HG03095 (cell line): ENCODE data around the gene RNF186.

Experiments used
- ATAC-seq: cut with Tn5 transposase; IDR thresholded peaks from one replicate; pipeline ENCODE4 v1.9.1; 2021; ENCODE audit warnings: moderate library complexity; ENCODE audit not compliant: unreplicated experiment

RNF186 gene

DNA sequence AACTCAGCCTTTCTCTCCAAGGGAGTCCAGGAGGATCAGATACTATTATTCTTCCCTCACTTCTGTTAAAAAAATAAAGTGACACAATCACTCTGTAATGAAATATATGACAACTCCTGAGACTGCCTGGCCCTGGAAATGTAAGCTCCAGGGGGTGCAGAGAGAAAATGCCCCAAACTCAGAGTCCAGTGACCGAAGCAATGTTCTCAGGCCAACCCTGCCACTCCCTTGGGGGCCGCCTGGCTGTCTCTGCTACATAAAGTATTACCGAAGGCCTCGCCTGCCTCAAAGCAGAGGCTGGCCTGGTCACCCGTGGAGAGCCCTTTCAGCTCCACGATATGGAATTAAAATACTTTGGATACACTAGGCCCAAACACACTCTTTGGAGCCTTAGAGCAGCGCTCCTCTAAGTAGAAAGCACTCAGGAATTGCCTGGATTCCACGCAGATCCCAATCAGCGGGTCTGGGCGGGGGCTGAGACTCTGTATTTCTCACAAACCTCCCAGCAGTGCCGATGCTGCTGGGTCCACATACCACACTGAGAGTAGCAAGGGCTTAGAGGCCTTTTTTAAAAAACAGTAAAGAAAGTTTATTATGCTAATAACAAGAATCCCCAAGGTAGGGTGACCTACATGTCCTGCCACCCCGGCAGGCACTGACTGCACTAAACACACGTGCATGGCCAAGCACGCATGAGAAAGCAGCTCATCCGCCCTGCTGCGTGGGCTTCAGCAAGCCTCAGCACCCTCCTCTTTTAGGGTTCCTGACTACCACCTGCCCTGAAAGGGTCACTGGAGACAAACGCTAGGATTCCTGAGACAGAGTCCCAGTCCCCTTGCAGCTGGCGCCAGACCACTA, 46.5 kb downstream of the RNF186 start:
- ATAC-seq: no peak

DNA sequence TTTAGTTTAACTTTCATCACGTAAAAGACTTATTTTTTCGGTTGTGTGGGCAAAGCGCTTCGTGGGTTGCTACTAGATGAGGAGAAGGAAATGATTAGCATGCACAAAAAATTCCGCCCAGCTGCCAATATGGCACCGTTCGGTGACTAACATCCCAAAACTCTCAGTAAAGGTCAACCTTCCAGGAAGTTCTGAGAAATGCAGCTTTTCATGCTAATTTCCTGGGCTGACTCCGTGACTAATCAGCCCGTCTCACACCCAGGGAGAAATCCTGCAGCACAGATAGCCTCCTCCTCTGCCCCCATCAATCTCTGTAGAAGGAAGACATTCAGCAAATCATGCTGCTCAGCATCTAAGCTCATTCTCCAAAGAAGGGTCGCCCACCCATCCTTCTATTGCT, 49.5 kb downstream of the RNF186 start:
- no peak for ATAC-seq

DNA sequence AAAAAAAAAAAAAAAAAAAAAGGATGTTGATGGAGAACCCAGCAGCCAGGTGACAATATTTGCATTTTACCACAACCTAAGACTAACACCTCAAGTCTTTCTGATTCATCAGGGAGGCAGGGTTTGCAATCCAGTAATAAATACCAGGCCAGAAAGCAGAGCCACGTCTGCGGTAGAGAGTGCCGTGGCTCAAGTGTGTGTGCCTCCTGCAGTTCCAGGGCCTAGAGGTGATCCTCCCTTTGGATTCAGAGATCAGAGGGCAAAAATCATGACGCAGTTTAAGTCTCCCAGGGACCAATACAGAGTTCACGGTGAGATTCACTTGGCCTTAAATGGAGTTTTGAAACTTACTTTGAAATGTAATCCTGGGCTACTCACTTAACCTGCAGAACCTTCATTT, 50.2 kb downstream of the RNF186 start:
- ATAC-seq: no peak
